Astrocyte (in vitro differentiated cells and primary cell): ENCODE results near the gene OXCT1. TPM values are rescaled to one million over a fixed set of nuclear protein-coding genes. Genes with fewer than 3 reads are reported as not detected.

Source experiments
- DNase-seq: peaks from one replicate; pipeline ENCODE4 v3.0.0-alpha.2; 2010; ENCODE audit warnings: low read depth
- FAIRE-seq: peaks from 2 replicates; lab custom pipeline; 2011; peaks lifted over from hg19 to GRCh38; lab: Jason Lieb, UNC
- H2AFZ ChIP-seq: 2 replicates; pipeline ENCODE4 v1.6.0; 2012; ENCODE audit warnings: low read depth, low read length, inconsistent platforms
- H3K27ac ChIP-seq: 2 replicates; pipeline ENCODE4 v1.5.1; 2011; ENCODE audit warnings: low read depth, low read length, inconsistent platforms
- H3K27me3 ChIP-seq: 2 replicates; pipeline ENCODE4 v1.6.0; 2011; ENCODE audit warnings: low read length, inconsistent platforms; ENCODE audit not compliant: insufficient read depth
- H3K36me3 ChIP-seq: 2 replicates; pipeline ENCODE4 v1.5.1; 2011; ENCODE audit warnings: low read length, inconsistent platforms; ENCODE audit not compliant: insufficient read depth
- H3K4me1 ChIP-seq: 2 replicates; pipeline ENCODE4 v1.5.1; 2011; ENCODE audit warnings: low read length, inconsistent platforms; ENCODE audit not compliant: insufficient read depth
- H3K4me2 ChIP-seq: 2 replicates; pipeline ENCODE4 v1.6.0; 2012; ENCODE audit warnings: low read length, inconsistent platforms
- H3K4me3 ChIP-seq: 2 replicates; pipeline ENCODE4 v1.5.1; 2011; ENCODE audit warnings: low read depth, mild to moderate bottlenecking, low read length, inconsistent platforms; ENCODE audit not compliant: insufficient read depth
- H3K79me2 ChIP-seq: 2 replicates; pipeline ENCODE4 v1.6.0; 2012; ENCODE audit warnings: mild to moderate bottlenecking, low read length, inconsistent platforms; ENCODE audit not compliant: insufficient read depth
- H3K9ac ChIP-seq: 2 replicates; pipeline ENCODE4 v1.6.0; 2012; ENCODE audit warnings: mild to moderate bottlenecking, low read length, inconsistent platforms
- H3K9me3 ChIP-seq: 2 replicates; pipeline ENCODE4 v1.5.1; 2012; ENCODE audit warnings: low read depth, mild to moderate bottlenecking, low read length, inconsistent platforms; ENCODE audit not compliant: insufficient read depth
- H4K20me1 ChIP-seq: 2 replicates; pipeline ENCODE4 v1.6.0; 2012; ENCODE audit warnings: low read length, inconsistent platforms; ENCODE audit not compliant: insufficient read depth
- H3K27ac Mint-ChIP-seq: one replicate; pipeline ENCODE4 v1.8.0; 2021; ENCODE audit warnings: mild to moderate bottlenecking, mixed read lengths; ENCODE audit not compliant: unreplicated experiment
- H3K27me3 Mint-ChIP-seq: one replicate; pipeline ENCODE4 v1.8.0; 2021; ENCODE audit warnings: low read depth, mixed read lengths; ENCODE audit not compliant: unreplicated experiment
- H3K36me3 Mint-ChIP-seq: one replicate; pipeline ENCODE4 v1.8.0; 2021; ENCODE audit warnings: low read depth, mixed read lengths; ENCODE audit not compliant: unreplicated experiment
- H3K4me1 Mint-ChIP-seq: one replicate; pipeline ENCODE4 v1.8.0; 2021; ENCODE audit warnings: low read depth, mixed read lengths; ENCODE audit not compliant: unreplicated experiment
- H3K4me3 Mint-ChIP-seq: one replicate; pipeline ENCODE4 v1.8.0; 2021; ENCODE audit warnings: mild to moderate bottlenecking, moderate library complexity, mixed read lengths; ENCODE audit not compliant: unreplicated experiment
- H3K9me3 Mint-ChIP-seq: one replicate; pipeline ENCODE4 v1.8.0; 2021; ENCODE audit warnings: mild to moderate bottlenecking, mixed read lengths; ENCODE audit not compliant: unreplicated experiment
- EZH2 ChIP-seq: IDR thresholded peaks from 2 replicates; pipeline ENCODE4 v1.6.1; 2012; ENCODE audit warnings: mild to moderate bottlenecking, low read length, inconsistent platforms; ENCODE audit not compliant: insufficient read depth
- total RNA-seq: library from RNA; stranded (reverse); gene quantifications from 2 replicates; pipeline ENCODE4 v1.2.1, GENCODE V29; 2021
- TF ChIP-seq, protein P1 (sequence below): IDR thresholded peaks from 2 replicates; pipeline ENCODE4 v1.5.1; 2011; ENCODE audit warnings: low read depth, mild to moderate bottlenecking, inconsistent platforms, low read length, moderate library complexity; ENCODE audit not compliant: insufficient read depth

The OXCT1 gene
- total RNA-seq, 1 donor from 2014 or later, result 24.9 TPM

DNA sequence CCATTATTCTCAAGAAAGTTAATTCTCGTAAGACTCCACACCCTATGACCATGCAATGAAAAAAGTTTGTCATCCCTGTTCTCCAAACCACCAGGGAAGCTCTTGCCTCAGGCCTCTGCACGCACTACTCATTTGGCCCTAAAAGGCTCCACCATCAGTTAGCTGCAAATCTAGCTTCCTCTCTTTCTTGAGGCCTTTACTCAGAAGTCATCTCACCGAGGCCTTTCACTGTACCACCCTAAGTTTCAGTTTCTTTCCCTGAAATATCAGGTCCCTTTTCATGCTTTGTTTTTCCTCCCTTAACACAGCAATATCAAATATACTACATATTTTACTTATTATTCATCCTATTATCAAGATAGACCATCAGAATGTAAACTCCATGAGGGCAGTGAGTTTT is 39.1 kb downstream of the OXCT1 start:
- Mint-ChIP-seq H3K27ac (no peak overlapping the region), H3K36me3 (peaks cover 2% of the 10 kb centered on the region)

DNA sequence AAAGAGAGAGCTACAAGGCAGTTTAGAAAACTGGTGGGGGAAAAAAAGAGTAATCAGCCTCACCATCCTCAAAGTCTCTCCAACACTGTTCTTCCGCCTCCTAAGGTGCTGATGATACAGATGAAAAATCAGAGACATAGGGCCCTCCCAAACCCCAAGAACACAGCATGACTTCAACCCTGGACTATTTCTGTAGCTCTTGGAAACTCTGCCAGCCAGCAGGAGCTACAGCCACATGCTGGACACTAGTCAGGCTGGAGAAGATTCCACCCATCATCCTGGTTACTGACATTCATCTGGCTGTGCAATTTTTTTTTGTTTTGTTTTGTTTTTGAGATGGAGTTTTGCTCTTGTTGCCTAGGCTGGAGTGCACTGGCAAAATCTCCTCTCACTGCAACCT is 42.4 kb downstream of the OXCT1 start:
- H4K20me1 ChIP-seq, result no peaks in the 10 kb centered on the region
- Mint-ChIP-seq H3K27me3 (no peaks in the 10 kb centered on the region), H3K4me3 (no peak overlapping the region), H3K4me1 (peaks cover 4% of the 10 kb centered on the region), H3K9me3 (peaks cover 4% of the 10 kb centered on the region), H3K27ac (no peak overlapping the region), H3K36me3 (peaks cover 6% of the 10 kb centered on the region)
- FAIRE-seq (no peak), DNase-seq (no peak)
- no peaks in the 10 kb centered on the region for H3K79me2 ChIP-seq
- peaks cover 12% of the 10 kb centered on the region for H3K36me3 ChIP-seq
- no peak overlapping the region for H2AFZ ChIP-seq
- no peak for TF ChIP-seq EZH2
- TF ChIP-seq, protein P1, sequence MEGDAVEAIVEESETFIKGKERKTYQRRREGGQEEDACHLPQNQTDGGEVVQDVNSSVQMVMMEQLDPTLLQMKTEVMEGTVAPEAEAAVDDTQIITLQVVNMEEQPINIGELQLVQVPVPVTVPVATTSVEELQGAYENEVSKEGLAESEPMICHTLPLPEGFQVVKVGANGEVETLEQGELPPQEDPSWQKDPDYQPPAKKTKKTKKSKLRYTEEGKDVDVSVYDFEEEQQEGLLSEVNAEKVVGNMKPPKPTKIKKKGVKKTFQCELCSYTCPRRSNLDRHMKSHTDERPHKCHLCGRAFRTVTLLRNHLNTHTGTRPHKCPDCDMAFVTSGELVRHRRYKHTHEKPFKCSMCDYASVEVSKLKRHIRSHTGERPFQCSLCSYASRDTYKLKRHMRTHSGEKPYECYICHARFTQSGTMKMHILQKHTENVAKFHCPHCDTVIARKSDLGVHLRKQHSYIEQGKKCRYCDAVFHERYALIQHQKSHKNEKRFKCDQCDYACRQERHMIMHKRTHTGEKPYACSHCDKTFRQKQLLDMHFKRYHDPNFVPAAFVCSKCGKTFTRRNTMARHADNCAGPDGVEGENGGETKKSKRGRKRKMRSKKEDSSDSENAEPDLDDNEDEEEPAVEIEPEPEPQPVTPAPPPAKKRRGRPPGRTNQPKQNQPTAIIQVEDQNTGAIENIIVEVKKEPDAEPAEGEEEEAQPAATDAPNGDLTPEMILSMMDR, result no peak
- H3K4me2 ChIP-seq, result no peak overlapping the region
- no peak overlapping the region for H3K4me3 ChIP-seq
- no peaks in the 10 kb centered on the region for H3K9me3 ChIP-seq
- H3K27me3 ChIP-seq, result no peaks in the 10 kb centered on the region
- H3K4me1 ChIP-seq, result no peaks in the 10 kb centered on the region
- H3K27ac ChIP-seq, result no peak overlapping the region
- H3K9ac ChIP-seq, result no peak overlapping the region

More for the DNA sequence above, 39.1 kb downstream of the OXCT1 start:
- peaks cover 22% of the 10 kb centered on the region for H3K4me1 Mint-ChIP-seq
- peaks cover 10% of the 10 kb centered on the region for H3K4me1 ChIP-seq
- H4K20me1 ChIP-seq, result no peaks in the 10 kb centered on the region
- no peak overlapping the region for H3K4me3 ChIP-seq
- H3K9me3 Mint-ChIP-seq, result peaks cover 4% of the 10 kb centered on the region
- H3K27me3 Mint-ChIP-seq, result no peaks in the 10 kb centered on the region
- H3K36me3 ChIP-seq, result peaks cover 12% of the 10 kb centered on the region
- H3K4me3 Mint-ChIP-seq, result no peak overlapping the region
- H3K4me2 ChIP-seq, result no peak overlapping the region
- no peak overlapping the region for H2AFZ ChIP-seq
- H3K27me3 ChIP-seq, result no peaks in the 10 kb centered on the region
- H3K9me3 ChIP-seq, result no peaks in the 10 kb centered on the region
- H3K27ac ChIP-seq, result no peak overlapping the region
- FAIRE-seq, result no peak
- no peaks in the 10 kb centered on the region for H3K79me2 ChIP-seq
- TF ChIP-seq EZH2, result no peak
- TF ChIP-seq, protein P1, result no peak
- no peak for DNase-seq
- H3K9ac ChIP-seq, result no peak overlapping the region

DNA sequence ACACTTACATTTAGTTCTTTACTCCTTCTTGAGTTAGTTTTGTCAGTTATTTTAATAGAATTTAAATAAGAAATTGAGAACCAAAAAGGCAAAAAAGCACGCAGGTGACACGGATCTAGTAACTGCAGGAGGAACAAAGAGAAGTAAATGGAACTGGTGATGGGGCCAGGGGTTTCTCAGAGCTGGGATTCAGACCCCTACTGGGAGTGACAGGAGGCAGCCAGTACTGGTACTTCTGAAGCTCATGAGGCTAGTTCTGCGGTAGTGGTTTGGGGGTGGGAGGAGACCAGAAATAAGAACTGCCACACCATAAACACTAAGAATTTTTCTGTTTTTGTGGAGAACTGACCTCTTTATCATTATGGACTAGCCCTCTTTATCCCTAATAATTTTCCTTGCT is 48.2 kb downstream of the OXCT1 start:
- Histone ChIP-seq H3K9ac (no peak overlapping the region), H3K9me3 (no peaks in the 10 kb centered on the region), H3K27ac (no peak overlapping the region), H3K27me3 (no peaks in the 10 kb centered on the region), H3K79me2 (no peaks in the 10 kb centered on the region), H2AFZ (no peak overlapping the region), H3K4me2 (no peak overlapping the region), H4K20me1 (no peaks in the 10 kb centered on the region), H3K4me1 (no peaks in the 10 kb centered on the region), H3K36me3 (no peaks in the 10 kb centered on the region), H3K4me3 (no peak overlapping the region)
- no peaks in the 10 kb centered on the region for H3K27me3 Mint-ChIP-seq
- no peak overlapping the region for H3K27ac Mint-ChIP-seq
- DNase-seq, result no peak
- H3K9me3 Mint-ChIP-seq, result no peaks in the 10 kb centered on the region
- H3K4me1 Mint-ChIP-seq, result peaks cover 4% of the 10 kb centered on the region
- H3K36me3 Mint-ChIP-seq, result peaks cover 6% of the 10 kb centered on the region
- FAIRE-seq, result no peak
- no peak overlapping the region for H3K4me3 Mint-ChIP-seq
- TF ChIP-seq, protein P1, result no peak
- TF ChIP-seq EZH2, result no peak
